GM12878 (cell line): ENCODE data around the gene RAC3. TPM values are rescaled to one million over a fixed set of nuclear protein-coding genes. Genes with fewer than 3 reads are reported as not detected.

ENCODE experiments used
- E2F8 ChIP-seq: fragments of 450-650 bp; IDR thresholded peaks from 2 replicates; pipeline ENCODE4 v1.6.1; 2018; ENCODE audit warnings: mild to moderate bottlenecking, low read depth, moderate library complexity; ENCODE audit not compliant: partially characterized antibody
- ESRRA ChIP-seq: IDR thresholded peaks from 2 replicates; pipeline ENCODE4 v1.6.1; 2012; ENCODE audit warnings: mild to moderate bottlenecking, low read length, improper control_type of control experiment
- ETV6 ChIP-seq, 2 experiments: fragments of 450-650 bp in 1 of 2; IDR thresholded peaks in 1 of 2; conservative IDR thresholded peaks in 1 of 2; 2 replicates each; pipeline ENCODE4 v1.6.1; 2014; ENCODE audit warnings: antibody characterized with exemption in 1 of 2, borderline replicate concordance in 1 of 2, low read depth in 1 of 2, mild to moderate bottlenecking in 1 of 2, moderate library complexity in 1 of 2
- HDAC6 ChIP-seq: fragments of 200-600 bp; sonication (generic); IDR thresholded peaks from one replicate; pipeline ENCODE4 v1.8.0; 2017; ENCODE audit warnings: antibody characterized with exemption; ENCODE audit not compliant: unreplicated experiment
- NR2C1 ChIP-seq: fragments of 450-650 bp; IDR thresholded peaks from 2 replicates; pipeline ENCODE4 v1.6.1; 2017; ENCODE audit warnings: antibody characterized with exemption, mild to moderate bottlenecking, moderate library complexity
- NR2C2 ChIP-seq: IDR thresholded peaks from 2 replicates; pipeline ENCODE4 v1.6.1; 2011; ENCODE audit warnings: borderline replicate concordance, low read depth; ENCODE audit not compliant: control insufficient read depth, insufficient read length
- SMAD1 ChIP-seq: fragments of 450-650 bp; IDR thresholded peaks from 2 replicates; pipeline ENCODE4 v1.6.1; 2018; ENCODE audit warnings: mild to moderate bottlenecking, low read depth; ENCODE audit not compliant: partially characterized antibody
- TCF3 ChIP-seq: IDR thresholded peaks from 2 replicates; pipeline ENCODE4 v1.6.1; 2012; ENCODE audit warnings: low read depth, mild to moderate bottlenecking, low read length, borderline replicate concordance; ENCODE audit not compliant: insufficient read depth
- polyA plus RNA-seq, 11 experiments: library from polyadenylated mRNA; depleted of rRNA in 4 of 11; unstranded in 6 of 11; stranded (reverse) in 5 of 11; fragments of >200 nt; fragmentation: Nextera tagmentation in 4 of 11; fragmentation: Illumina TruSeq in 1 of 11; extraction: Ambion mirVana in 4 of 11; extraction: Trizol in 1 of 11; gene quantifications; 1 replicate in 1 of 11; 2 replicates in 10 of 11; pipeline versions ENCODE4 v1.2.1 to v1.2.3, GENCODE V29; 2011 to 2016; ENCODE audit warnings: inconsistent platforms in 2 of 11, missing spikeins in 2 of 11, low read depth in 1 of 11
- total RNA-seq, 4 experiments: library from RNA; depleted of rRNA in 3 of 4; stranded (reverse); fragments of >200 nt in 3 of 4; fragmentation: Illumina TruSeq in 1 of 4; extraction: Trizol in 1 of 4; gene quantifications; 2 replicates each; pipeline versions ENCODE4 v1.2.1 to v1.2.3, GENCODE V29; 2013 to 2021
- TF ChIP-seq, protein P1 (sequence below): fragments of 450-650 bp; IDR thresholded peaks from 2 replicates; pipeline ENCODE4 v1.6.1; 2016; ENCODE audit warnings: mild to moderate bottlenecking

The RAC3 gene
- total and polyA plus RNA-seq, 10 of the 15 experiments (the other 5 are each of a cell fraction or from before 2014, with no cell fraction given): 0.11 to 32.9 (median 6.7) TPM

DNA sequence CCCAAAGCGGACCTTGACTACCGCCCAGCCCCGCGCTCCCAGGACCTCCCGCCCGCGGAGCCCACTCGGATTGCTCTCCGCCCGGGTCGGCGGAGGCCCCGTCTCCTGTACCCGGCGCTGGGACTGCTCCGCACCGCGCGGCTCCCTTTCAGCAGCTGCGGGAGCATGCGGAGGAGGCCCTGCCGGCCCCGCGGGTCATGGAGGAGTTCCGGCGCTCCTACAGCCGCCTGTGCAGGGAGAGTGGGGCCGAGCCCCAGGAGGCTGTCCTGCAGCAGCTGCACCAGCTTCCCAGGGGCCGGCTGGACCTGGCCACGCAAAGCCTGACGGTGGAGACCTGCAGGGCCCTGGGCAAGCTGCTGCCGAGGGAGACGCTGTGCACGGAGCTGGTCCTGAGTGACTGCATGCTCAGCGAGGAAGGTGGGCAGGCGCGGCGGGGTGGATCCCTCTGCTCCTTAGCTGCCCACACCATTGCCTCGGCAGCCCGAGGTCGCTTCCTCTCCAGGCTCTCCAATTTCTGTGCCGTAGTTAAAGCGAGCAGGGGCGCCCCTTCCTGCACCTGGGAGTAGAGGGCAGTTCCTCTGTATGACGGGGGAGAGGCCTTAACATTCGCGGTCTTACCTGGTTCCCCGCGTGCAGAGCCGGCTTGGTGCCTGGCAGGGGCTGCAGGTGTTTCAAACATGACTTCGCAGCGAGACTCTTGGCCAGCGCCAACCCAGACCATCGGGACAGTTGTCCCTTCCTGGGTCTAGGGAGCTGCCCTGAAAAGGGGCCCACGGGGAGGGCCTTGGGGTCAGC is 7.8 kb upstream of the RAC3 start (continued):
- TF ChIP-seq, protein P1, sequence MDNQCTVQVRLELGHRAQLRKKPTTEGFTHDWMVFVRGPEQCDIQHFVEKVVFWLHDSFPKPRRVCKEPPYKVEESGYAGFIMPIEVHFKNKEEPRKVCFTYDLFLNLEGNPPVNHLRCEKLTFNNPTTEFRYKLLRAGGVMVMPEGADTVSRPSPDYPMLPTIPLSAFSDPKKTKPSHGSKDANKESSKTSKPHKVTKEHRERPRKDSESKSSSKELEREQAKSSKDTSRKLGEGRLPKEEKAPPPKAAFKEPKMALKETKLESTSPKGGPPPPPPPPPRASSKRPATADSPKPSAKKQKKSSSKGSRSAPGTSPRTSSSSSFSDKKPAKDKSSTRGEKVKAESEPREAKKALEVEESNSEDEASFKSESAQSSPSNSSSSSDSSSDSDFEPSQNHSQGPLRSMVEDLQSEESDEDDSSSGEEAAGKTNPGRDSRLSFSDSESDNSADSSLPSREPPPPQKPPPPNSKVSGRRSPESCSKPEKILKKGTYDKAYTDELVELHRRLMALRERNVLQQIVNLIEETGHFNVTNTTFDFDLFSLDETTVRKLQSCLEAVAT: no peak
- TF ChIP-seq HDAC6 (no peak), TCF3 (no peak), SMAD1 (no peak), NR2C2 (no peak), NR2C1 (no peak), ETV6 (conservative IDR thresholded peaks at IDR 0.05 in 1 of 2, IDR thresholded peaks at IDR 0.05 in 1 of 2; ENCODE audit: borderline replicate concordance in 1 of 2, low read depth in 1 of 2) (no peak), ESRRA (no peak), E2F8 (no peak)
